SK-N-SH (cell line): ENCODE measurements around the gene TRMT1. TPM values are rescaled to one million over a fixed set of nuclear protein-coding genes. Genes with fewer than 3 reads are reported as not detected.

Experiments used
- CTCF ChIA-PET: fragments of 300-600, 350-600 bp; formaldehyde crosslinking; extraction: SDS; loops from one replicate; lab custom pipeline; 2021; lab: Yijun Ruan, JAX
- POLR2A ChIA-PET: fragments of 350-600 bp; sonication (Branson Sonifier 250); formaldehyde crosslinking; extraction: SDS; loops from one replicate; lab custom pipeline; 2020; ENCODE audit warnings: antibody characterized with exemption, inconsistent platforms; lab: Yijun Ruan, JAX
- DNase-seq: peaks from one replicate; pipeline ENCODE4 v3.0.0; 2012
- H2AFZ ChIP-seq: fragments of 200-600 bp; sonication (generic); 2 replicates; pipeline ENCODE4 v1.8.1; 2016; ENCODE audit warnings: antibody characterized with exemption, mild to moderate bottlenecking, low read depth
- H3F3A ChIP-seq: fragments of 200-600 bp; sonication (generic); replicated peaks from 2 replicates; pipeline ENCODE3; 2016; ENCODE audit warnings: antibody characterized with exemption, mild to moderate bottlenecking; ENCODE audit not compliant: insufficient read depth
- H3K27ac ChIP-seq, 2 experiments: fragments of 200-500 bp in 1 of 2; fragments of 200-600 bp in 1 of 2; sonication (Bioruptor generic) in 1 of 2; sonication (generic), shearing (Covaris generic) in 1 of 2; 2 replicates each; pipeline versions ENCODE4 v1.5.1 to v1.6.1; 2014 to 2016; ENCODE audit warnings: low read depth in 2 of 2, inconsistent platforms in 1 of 2, low read length in 1 of 2, mild to moderate bottlenecking in 1 of 2, mixed read lengths in 1 of 2
- H3K27me3 ChIP-seq: fragments of 200-600 bp; sonication (generic), shearing (Covaris generic); 2 replicates; pipeline ENCODE4 v1.6.1; 2016; ENCODE audit warnings: mixed run types; ENCODE audit not compliant: insufficient read depth
- H3K36me3 ChIP-seq, 2 experiments: fragments of 200-500 bp in 1 of 2; fragments of 200-600 bp in 1 of 2; sonication (Bioruptor generic) in 1 of 2; sonication (generic) in 1 of 2; replicated peaks in 1 of 2; 2 replicates each; pipeline versions ENCODE3 to v1.5.1; 2014 to 2016; ENCODE audit warnings: low read length in 1 of 2, mild to moderate bottlenecking in 1 of 2; ENCODE audit not compliant: insufficient read depth in 2 of 2, control insufficient read depth in 1 of 2
- H3K4me1 ChIP-seq, 2 experiments: fragments of 200-500 bp in 1 of 2; fragments of 200-600 bp in 1 of 2; sonication (Bioruptor generic) in 1 of 2; sonication (generic), shearing (Covaris generic) in 1 of 2; 2 replicates each; pipeline versions ENCODE4 v1.5.1 to v1.6.1; 2014 to 2016; ENCODE audit warnings: low read depth in 1 of 2, low read length in 1 of 2, mixed run types in 1 of 2; ENCODE audit not compliant: insufficient read depth in 2 of 2, control insufficient read depth in 1 of 2
- H3K4me2 ChIP-seq: fragments of 200-600 bp; sonication (generic), shearing (Covaris generic); 2 replicates; pipeline ENCODE4 v1.6.1; 2017; ENCODE audit warnings: mixed run types
- H3K4me3 ChIP-seq, 2 experiments: fragments of 200-500 bp in 1 of 2; fragments of 200-600 bp in 1 of 2; sonication (Bioruptor generic) in 1 of 2; sonication (generic), shearing (Covaris generic) in 1 of 2; 2 replicates each; pipeline versions ENCODE4 v1.5.1 to v1.8.1; 2014 to 2016; ENCODE audit warnings: low read depth in 2 of 2, inconsistent platforms in 1 of 2, low read length in 1 of 2, mild to moderate bottlenecking in 1 of 2, mixed read lengths in 1 of 2, moderate library complexity in 1 of 2
- H3K79me2 ChIP-seq: fragments of 200-600 bp; sonication (generic); 2 replicates; pipeline ENCODE4 v1.8.1; 2017; ENCODE audit warnings: mild to moderate bottlenecking; ENCODE audit not compliant: insufficient read depth
- H3K9ac ChIP-seq: fragments of 200-600 bp; sonication (generic); 2 replicates; pipeline ENCODE4 v1.6.1; 2017; ENCODE audit warnings: mixed run types
- H3K9me2 ChIP-seq: fragments of 200-600 bp; sonication (generic); 2 replicates; pipeline ENCODE4 v1.6.1; 2017; ENCODE audit warnings: mixed run types
- H3K9me3 ChIP-seq: fragments of 200-600 bp; sonication (generic); 2 replicates; pipeline ENCODE4 v1.6.1; 2017; ENCODE audit warnings: mixed run types, mild to moderate bottlenecking, moderate library complexity
- H4K20me1 ChIP-seq: fragments of 200-600 bp; sonication (generic); 2 replicates; pipeline ENCODE4 v1.6.1; 2017; ENCODE audit warnings: mild to moderate bottlenecking, mixed run types; ENCODE audit not compliant: insufficient read depth
- CTCF ChIP-seq: fragments of 200-600 bp; sonication (generic); IDR thresholded peaks from 2 replicates; pipeline ENCODE4 v1.6.1; 2017; ENCODE audit warnings: antibody characterized with exemption, mild to moderate bottlenecking, moderate library complexity
- EZH2phosphoT487 ChIP-seq: fragments of 200-600 bp; sonication (generic); IDR thresholded peaks from 2 replicates; pipeline ENCODE4 v1.6.1; 2017; ENCODE audit warnings: low read depth, mixed run types, mild to moderate bottlenecking, antibody characterized with exemption, moderate library complexity, borderline replicate concordance
- GABPA ChIP-seq: IDR thresholded peaks from 2 replicates; pipeline ENCODE4 v1.4.0; 2012; ENCODE audit warnings: low read depth, mild to moderate bottlenecking
- MEF2A ChIP-seq: IDR thresholded peaks from 2 replicates; pipeline ENCODE4 v1.4.0; 2012; ENCODE audit warnings: low read depth, borderline replicate concordance
- NFIC ChIP-seq: IDR thresholded peaks from 2 replicates; pipeline ENCODE4 v1.4.0; 2012; ENCODE audit warnings: borderline replicate concordance
- NRF1 ChIP-seq: IDR thresholded peaks from 2 replicates; pipeline ENCODE4 v1.6.1; 2012; ENCODE audit warnings: low read depth, mild to moderate bottlenecking, low read length
- REST ChIP-seq: IDR thresholded peaks from 2 replicates; pipeline ENCODE4 v1.6.1; 2012; ENCODE audit warnings: mild to moderate bottlenecking, low read depth, low read length, moderate library complexity
- RFX5 ChIP-seq: IDR thresholded peaks from 2 replicates; pipeline ENCODE4 v1.6.1; 2012; ENCODE audit warnings: mild to moderate bottlenecking, improper control_type of control experiment, low read length
- YY1 ChIP-seq: IDR thresholded peaks from 2 replicates; pipeline ENCODE4 v1.4.0; 2012; ENCODE audit warnings: low read depth, mild to moderate bottlenecking
- ZBTB33 ChIP-seq: IDR thresholded peaks from 2 replicates; pipeline ENCODE4 v1.4.0; 2012; ENCODE audit warnings: low read depth, borderline replicate concordance
- WGBS: methylation state at CpG from one replicate; pipeline ENCODE4 v1.1.6; 2017; ENCODE audit warnings: low lambda C conversion rate; 5-methylcytosine and 5-hydroxymethylcytosine counted together
- polyA plus RNA-seq, 3 experiments: library from polyadenylated mRNA; depleted of rRNA; stranded (reverse); fragments of >200 nt; gene quantifications; 2 replicates each; pipeline ENCODE4 v1.2.3, GENCODE V29; 2012

The TRMT1 gene
- polyA plus RNA-seq, 1 of the 3 experiments (the other 2 are of a cell fraction) = 64.9 TPM

GRCh38 chr19:13057744-13058143, 58.8 kb downstream of the TRMT1 start:
- POLR2A ChIA-PET = interaction anchor here (1.2 kb wide), 1 partner anchor 75 kb away, joined by 3 read pairs; no protein-coding TSS in a partner anchor
- DNase-seq = no peak

GRCh38 chr19:13057147-13057572, 59.4 kb downstream of the TRMT1 start:
- whole genome bisulfite sequencing = 83% methylated on average over 15 of the region's 15 CpGs
- Histone ChIP-seq H3K4me1 (peaks cover 78 to 98% of the 10 kb centered on the region in 2 experiments), H3K9me2 (no peaks in the 10 kb centered on the region), H3K9ac (no peak overlapping the region; the same call in 1 of the 2 replicates), H3K27me3 (no peaks in the 10 kb centered on the region), H2AFZ (no peak overlapping the region), H3K9me3 (no peaks in the 10 kb centered on the region), H3K4me2 (peak overlapping the region; percentile 88; the same call in 1 of the 2 replicates), H3K36me3 (no peaks in the 10 kb centered on the region), H3K79me2 (peaks cover 57% of the 10 kb centered on the region; the same call in 1 of the 2 replicates), H4K20me1 (no peaks in the 10 kb centered on the region), H3K27ac (peak overlapping the region; percentile 100; a peak in 3 of 4 replicates), H3F3A (peaks cover 40% of the 10 kb centered on the region), H3K4me3 (no peak overlapping the region)
- POLR2A ChIA-PET = interaction anchor here (0.6 to 1.2 kb wide), 2 partner anchors 49 to 74 kb away, joined by 3 to 4 read pairs; no protein-coding TSS in a partner anchor
- TF ChIP-seq GABPA (no peak), RFX5 (no peak), MEF2A (no peak), EZH2phosphoT487 (no peak), NRF1 (no peak)
- no peak for DNase-seq
- CTCF ChIA-PET = interaction anchor here (1.3 to 35.2 kb wide), 8 partner anchors 13 to 90 kb away, joined by 3 to 506 read pairs (median 104); partner anchors contain the start of gene DAND5

More at GRCh38 chr19:13057744-13058143, 58.8 kb downstream of the TRMT1 start:
- no peaks in the 10 kb centered on the region for H4K20me1 ChIP-seq
- no peaks in the 10 kb centered on the region for H3K9me3 ChIP-seq
- H3K27me3 ChIP-seq = no peaks in the 10 kb centered on the region
- peaks cover 40% of the 10 kb centered on the region for H3F3A ChIP-seq
- no peak overlapping the region; the same call in 1 of the 2 replicates for H3K9ac ChIP-seq
- CTCF ChIA-PET = interaction anchor here (1.0 to 35.2 kb wide), 10 partner anchors 12 to 90 kb away, joined by 3 to 506 read pairs (median 60); partner anchors contain the start of gene DAND5
- peak overlapping the region; percentile 100 for H3K27ac ChIP-seq
- peaks cover 57% of the 10 kb centered on the region; the same call in 1 of the 2 replicates for H3K79me2 ChIP-seq
- H2AFZ ChIP-seq = no peak overlapping the region
- TF ChIP-seq YY1 (no peak), NFIC (peak; percentile 41), GABPA (no peak)
- peaks cover 72 to 94% of the 10 kb centered on the region in 2 experiments for H3K4me1 ChIP-seq
- H3K4me3 ChIP-seq = no peak overlapping the region
- H3K9me2 ChIP-seq = no peaks in the 10 kb centered on the region
- 42% methylated on average over 2 of the region's 2 CpGs for WGBS
- no peaks in the 10 kb centered on the region for H3K36me3 ChIP-seq
- H3K4me2 ChIP-seq = peak overlapping the region; percentile 88; the same call in 1 of the 2 replicates

GRCh38 chr19:13056052-13056660, 60.4 kb downstream of the TRMT1 start:
- Histone ChIP-seq H3K4me1 (peaks cover 85 to 99% of the 10 kb centered on the region in 2 experiments), H3K4me3 (peak overlapping the region in 1 of 2 experiments; percentile 47; a peak in 3 of 4 replicates), H3F3A (peaks cover 36% of the 10 kb centered on the region), H3K9ac (peak overlapping the region; percentile 93), H3K9me3 (no peaks in the 10 kb centered on the region), H3K27me3 (no peaks in the 10 kb centered on the region), H3K36me3 (no peaks in the 10 kb centered on the region), H3K27ac (peak overlapping the region; percentile 100), H3K79me2 (peaks cover 53% of the 10 kb centered on the region; the same call in 1 of the 2 replicates), H4K20me1 (no peaks in the 10 kb centered on the region), H3K9me2 (no peaks in the 10 kb centered on the region), H2AFZ (no peak overlapping the region), H3K4me2 (peak overlapping the region; percentile 88)
- peak; percentile 85 for DNase-seq
- 24% methylated on average over 10 of the region's 17 CpGs for WGBS
- POLR2A ChIA-PET = interaction anchor here (1.1 to 2.5 kb wide), 5 partner anchors 21 to 81 kb away, joined by 4 to 11 read pairs (median 4); no protein-coding TSS in a partner anchor
- CTCF ChIA-PET = interaction anchor here (0.6 to 35.2 kb wide), 10 partner anchors 9 to 1350 kb away, joined by 3 to 506 read pairs (median 36); partner anchors contain the start of gene DAND5
- TF ChIP-seq ZBTB33 (no peak), CTCF (no peak), REST (peak; percentile 30; the same call in 1 of the 2 replicates)
